ENCODE data around the gene PDE6B. TPM values are rescaled to one million over a fixed set of nuclear protein-coding genes. Genes with fewer than 3 reads are reported as not detected.

PDE6B gene
- polyA plus RNA-seq, 6 donors from 2014 or later, result 24.3 to 39.4 (median 30.0) TPM

DNA sequence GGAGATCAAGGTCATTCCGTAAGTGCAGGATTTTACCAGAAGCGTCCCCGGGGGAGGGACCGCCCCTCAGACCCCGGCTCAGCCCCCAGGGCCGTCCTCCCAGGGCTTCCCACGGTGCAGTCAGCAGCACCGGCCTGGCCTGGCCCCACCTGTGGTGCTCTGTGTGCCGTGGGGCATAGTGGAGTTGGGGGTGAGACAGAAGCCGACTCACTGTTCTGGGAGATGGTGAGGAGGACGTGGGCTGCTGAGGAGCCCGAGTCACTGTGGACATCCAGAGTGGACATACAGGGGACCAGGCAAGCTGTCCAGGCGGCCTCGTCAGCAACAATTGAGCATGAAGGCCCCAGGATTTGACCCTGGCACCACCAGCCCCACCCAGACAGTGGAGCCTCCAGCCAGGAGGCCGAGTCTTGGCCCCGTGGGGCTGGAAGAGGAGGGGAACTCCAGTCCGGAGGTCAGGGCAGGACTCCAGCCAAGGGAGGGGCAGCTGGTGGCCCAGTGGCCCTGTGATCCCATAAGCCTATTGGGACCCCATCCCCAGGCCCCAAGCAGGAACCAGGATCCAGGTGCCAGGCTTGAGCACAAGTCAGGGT is 29.6 kb downstream of the PDE6B start:
- Mint-ChIP-seq H3K9me3 (peaks cover 0 to 1% (median 0%) of the 10 kb centered on the region in 7 donors), H3K27ac (no peak overlapping the region), H3K4me3 (no peak overlapping the region), H3K4me1 (peaks cover 0 to 5% (median 3%) of the 10 kb centered on the region in 3 donors), H3K27me3 (peaks cover 0 to 15% (median 5%) of the 10 kb centered on the region in 3 donors), H3K36me3 (peaks cover 0 to 3% of the 10 kb centered on the region in 2 donors)
- ATAC-seq (ENCODE audit: low read depth in 2 of 2) (no peak), DNase-seq (no peak)

DNA sequence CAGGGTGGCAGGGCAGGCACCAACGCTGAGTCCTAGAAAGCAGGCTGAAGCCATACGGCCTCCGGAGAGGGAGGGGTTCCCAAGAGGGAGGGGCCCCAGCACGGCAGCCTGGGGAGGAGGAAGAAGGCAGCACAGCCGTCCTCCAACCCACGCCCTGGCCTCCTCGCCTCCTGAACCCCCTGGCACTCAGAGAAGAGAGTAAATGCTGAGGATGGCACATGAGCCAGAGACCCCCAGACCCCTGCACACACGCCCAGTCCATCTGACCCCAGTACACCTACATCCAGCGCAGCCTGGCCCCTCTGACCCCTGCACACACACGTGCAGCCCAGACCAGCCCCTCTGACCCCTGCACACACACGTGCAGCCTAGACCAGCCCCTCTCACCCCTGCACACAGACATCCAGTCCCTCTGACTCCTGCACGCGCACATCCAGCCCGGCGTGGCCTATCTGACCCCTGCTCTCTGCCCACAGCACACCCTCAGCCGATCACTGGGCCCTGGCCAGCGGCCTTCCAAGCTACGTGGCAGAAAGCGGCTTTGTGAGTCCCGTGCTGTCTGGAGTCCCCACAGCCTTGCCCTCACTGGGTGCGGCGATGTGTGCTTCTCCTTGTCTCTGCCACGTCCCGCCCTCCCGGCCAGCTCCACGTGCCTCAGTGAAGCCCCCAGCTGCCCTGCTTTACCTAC is 30.2 kb downstream of the PDE6B start:
- H3K27me3 Mint-ChIP-seq, result peaks cover 0 to 10% (median 5%) of the 10 kb centered on the region in 3 donors
- ATAC-seq (ENCODE audit: low read depth in 2 of 2) (no peak), DNase-seq (no peak)
- peaks cover 0 to 1% (median 0%) of the 10 kb centered on the region in 7 donors for H3K9me3 Mint-ChIP-seq
- H3K4me1 Mint-ChIP-seq, result peaks cover 0 to 5% (median 5%) of the 10 kb centered on the region in 3 donors
- no peak overlapping the region for H3K4me3 Mint-ChIP-seq
- H3K27ac Mint-ChIP-seq, result no peak overlapping the region
- H3K36me3 Mint-ChIP-seq, result peaks cover 0 to 10% of the 10 kb centered on the region in 2 donors

DNA sequence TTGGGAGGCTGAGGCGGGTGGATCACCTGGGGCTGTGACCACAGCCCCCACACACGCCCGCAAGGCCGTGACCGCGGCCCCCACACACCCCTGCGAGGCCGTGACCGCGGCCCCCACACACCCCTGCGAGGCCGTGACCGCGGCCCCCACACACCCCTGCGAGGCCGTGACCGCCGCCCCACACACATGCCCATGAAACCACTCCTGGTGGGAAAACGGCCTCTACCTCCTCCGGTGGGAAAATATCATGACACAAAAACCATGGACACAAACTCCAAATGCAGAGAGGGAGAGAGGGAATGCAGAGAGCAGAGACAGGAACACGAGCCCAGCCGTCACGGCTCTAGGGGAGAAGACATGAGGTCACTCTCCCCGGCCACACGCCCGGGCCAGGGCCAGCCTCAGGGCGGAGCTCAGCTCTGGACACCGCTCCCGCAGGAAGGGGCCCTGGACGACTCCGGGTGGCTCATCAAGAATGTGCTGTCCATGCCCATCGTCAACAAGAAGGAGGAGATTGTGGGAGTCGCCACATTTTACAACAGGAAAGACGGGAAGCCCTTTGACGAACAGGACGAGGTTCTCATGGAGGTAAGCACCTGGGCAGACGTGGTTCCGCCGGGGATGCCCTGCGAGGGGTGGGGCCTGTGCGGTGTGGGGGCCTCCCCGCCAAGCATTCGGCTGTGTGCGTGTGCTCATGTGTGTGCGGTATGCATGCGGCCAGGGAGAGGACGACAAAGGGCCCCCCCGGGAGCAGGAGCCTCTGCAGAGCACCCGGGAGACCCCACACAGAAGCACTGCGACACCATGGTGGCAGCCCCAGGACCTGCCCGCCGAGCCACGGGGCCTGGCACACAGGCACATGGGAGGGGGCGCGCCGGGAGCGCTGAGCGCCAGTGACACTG is 31.3 kb downstream of the PDE6B start:
- ATAC-seq (ENCODE audit: low read depth in 2 of 2) (no peak), DNase-seq (no peak)
- Mint-ChIP-seq H3K9me3 (peaks cover 0 to 5% (median 0%) of the 10 kb centered on the region in 7 donors), H3K27ac (no peak overlapping the region), H3K36me3 (peaks cover 0 to 16% of the 10 kb centered on the region in 2 donors), H3K27me3 (peaks cover 0 to 5% (median 5%) of the 10 kb centered on the region in 3 donors), H3K4me1 (peaks cover 0 to 10% (median 5%) of the 10 kb centered on the region in 3 donors), H3K4me3 (no peak overlapping the region)

DNA sequence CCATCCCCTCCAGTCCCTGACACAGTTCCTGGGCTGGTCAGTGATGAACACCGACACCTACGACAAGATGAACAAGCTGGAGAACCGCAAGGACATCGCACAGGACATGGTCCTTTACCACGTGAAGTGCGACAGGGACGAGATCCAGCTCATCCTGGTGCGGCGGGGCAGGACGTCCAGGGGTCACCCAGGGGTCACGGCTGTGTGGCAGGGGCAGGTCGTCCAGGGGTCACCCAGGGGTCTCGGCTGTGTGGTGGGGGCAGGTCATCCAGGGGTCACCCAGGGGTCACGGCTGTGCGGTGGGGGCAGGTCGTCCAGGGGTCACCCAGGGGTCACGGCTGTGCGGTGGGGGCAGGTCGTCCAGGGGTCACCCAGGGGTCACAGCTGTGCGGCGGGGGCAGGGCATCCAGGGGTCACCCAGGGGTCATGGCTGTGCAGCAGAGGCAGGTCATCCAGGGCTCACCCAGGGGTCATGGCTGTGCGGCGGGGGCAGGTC is 32.0 kb downstream of the PDE6B start:
- ATAC-seq (ENCODE audit: low read depth in 2 of 2) (no peak), DNase-seq (no peak)
- Mint-ChIP-seq H3K9me3 (peaks cover 0 to 5% (median 0%) of the 10 kb centered on the region in 7 donors), H3K36me3 (peaks cover 0 to 16% of the 10 kb centered on the region in 2 donors), H3K27ac (peak overlapping the region in 1 of 6 donors; percentile 36), H3K4me3 (no peak overlapping the region), H3K4me1 (peaks cover 0 to 10% (median 5%) of the 10 kb centered on the region in 3 donors), H3K27me3 (no peaks in the 10 kb centered on the region)

DNA sequence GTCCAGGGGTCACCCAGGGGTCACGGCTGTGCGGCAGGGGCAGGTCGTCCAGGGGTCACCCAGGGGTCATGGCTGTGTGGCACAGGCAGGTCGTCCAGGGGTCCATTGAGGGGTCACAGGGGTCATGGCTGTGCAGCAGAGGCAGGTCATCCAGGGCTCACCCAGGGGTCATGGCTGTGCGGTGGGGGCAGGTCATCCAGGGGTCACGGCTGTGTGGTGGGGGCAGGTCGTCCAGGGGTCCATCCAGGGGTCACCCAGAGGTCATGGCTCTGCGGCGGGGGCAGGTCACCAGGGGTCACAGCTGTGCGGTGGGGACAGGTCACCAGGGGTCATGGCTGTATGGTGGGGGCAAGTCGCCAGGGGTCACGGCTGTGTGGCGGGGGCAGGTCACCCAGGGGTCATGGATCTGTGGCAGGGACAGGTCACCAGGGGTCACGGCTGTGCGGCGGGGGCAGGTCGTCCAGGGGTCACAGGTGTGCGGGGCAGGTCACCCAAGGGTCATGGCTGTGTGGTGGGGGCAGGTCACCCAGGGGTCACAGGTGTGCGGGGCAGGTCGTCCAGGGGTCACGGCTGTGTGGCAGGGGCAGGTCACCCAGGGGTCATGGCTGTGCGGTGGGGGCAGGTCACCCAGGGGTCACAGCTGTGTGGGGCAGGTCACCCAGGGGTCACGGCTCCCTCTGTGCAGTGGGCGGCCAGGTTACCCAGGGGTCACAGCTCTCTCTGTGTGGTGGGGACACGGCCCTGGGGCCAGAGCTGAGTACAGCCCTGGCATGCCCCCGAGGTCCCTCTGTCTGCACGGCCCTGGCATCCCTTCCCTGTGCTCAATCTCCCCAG is 32.7 kb downstream of the PDE6B start:
- DNase-seq (no peak), ATAC-seq (ENCODE audit: low read depth in 2 of 2) (no peak)
- H3K4me1 Mint-ChIP-seq, result peaks cover 3 to 11% (median 10%) of the 10 kb centered on the region in 3 donors
- no peaks in the 10 kb centered on the region for H3K27me3 Mint-ChIP-seq
- H3K36me3 Mint-ChIP-seq, result peaks cover 0 to 16% of the 10 kb centered on the region in 2 donors
- peaks cover 0 to 5% (median 0%) of the 10 kb centered on the region in 7 donors for H3K9me3 Mint-ChIP-seq
- H3K27ac Mint-ChIP-seq, result no peak overlapping the region
- no peak overlapping the region for H3K4me3 Mint-ChIP-seq

DNA sequence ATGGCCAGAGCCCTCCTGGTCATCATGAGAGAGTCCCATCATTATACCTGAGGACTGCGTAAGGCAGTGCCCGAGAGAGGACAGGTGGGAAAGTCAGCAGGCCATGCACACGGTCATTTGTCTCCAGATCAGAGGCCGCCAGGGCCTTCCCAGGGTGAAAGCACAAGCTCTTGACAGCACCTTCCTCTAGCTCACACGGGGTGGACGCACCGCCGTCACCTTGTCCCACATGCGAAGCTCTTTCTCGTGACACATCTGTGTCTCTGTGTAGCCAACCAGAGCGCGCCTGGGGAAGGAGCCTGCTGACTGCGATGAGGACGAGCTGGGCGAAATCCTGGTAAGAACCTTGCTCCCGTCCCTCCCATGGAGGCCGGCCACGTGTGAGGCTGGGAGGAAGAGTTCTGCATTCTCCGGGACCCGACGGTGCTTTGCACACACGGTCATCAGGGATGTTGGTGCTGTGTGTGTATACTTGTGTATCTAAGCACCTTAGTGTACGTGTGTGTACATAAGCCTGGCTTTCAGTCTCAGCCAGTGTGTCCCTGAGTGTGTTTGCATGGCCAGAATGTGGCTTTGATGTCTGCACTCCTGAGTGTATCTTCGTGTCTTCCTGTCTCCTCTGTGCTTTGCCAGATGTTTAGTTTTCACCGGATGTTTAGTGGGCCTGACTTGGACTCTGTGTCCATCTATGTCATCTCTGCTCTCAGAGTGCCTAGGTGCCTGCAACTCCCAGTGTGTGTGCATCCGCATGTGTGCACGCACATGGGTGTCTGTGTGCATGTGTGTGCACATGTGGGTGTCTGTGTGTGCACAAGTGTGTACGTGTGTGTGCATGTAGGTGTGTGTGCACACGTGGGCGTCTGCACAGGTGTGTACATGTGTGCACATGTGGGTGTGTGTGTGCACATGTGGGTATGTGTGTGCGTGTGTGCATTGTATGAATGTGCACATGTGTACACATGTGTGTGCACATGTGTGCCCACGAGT is 33.6 kb downstream of the PDE6B start:
- no peak for DNase-seq

DNA sequence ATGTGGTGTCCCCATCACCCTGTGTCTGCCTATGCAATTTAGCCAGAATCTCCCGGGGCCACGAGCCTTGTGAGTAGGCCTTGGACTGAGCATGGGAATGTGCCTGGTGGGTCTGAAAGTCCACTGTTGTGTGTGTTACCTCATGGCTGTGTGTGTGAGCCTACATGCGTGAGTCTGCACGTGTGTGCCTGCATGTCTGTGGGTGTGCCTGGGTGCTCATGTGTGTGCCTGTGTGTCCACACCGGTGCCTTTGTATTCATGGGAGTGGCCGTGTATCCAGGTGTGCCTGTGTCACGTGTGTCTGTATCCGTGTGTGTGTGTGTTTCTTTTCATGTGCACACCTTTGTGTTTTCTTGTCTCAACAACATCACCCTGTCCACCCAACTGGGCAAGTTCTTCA is 34.5 kb downstream of the PDE6B start:
- Mint-ChIP-seq H3K4me3 (peak overlapping the region in 1 of 8 donors; percentile 65), H3K4me1 (peaks cover 12 to 24% (median 13%) of the 10 kb centered on the region in 3 donors), H3K27ac (peak overlapping the region in 1 of 6 donors; percentile 43), H3K9me3 (peaks cover 0 to 5% (median 0%) of the 10 kb centered on the region in 7 donors), H3K36me3 (peaks cover 0 to 16% of the 10 kb centered on the region in 2 donors), H3K27me3 (no peaks in the 10 kb centered on the region)
- DNase-seq, result no peak
- no peak for ATAC-seq (ENCODE audit: low read depth in 2 of 2)

More for the DNA sequence above, 33.6 kb downstream of the PDE6B start:
- no peak for ATAC-seq (ENCODE audit: low read depth in 2 of 2)
- peaks cover 3 to 15% (median 10%) of the 10 kb centered on the region in 3 donors for H3K4me1 Mint-ChIP-seq
- peak overlapping the region in 2 of 6 donors; percentile 21 to 74 for H3K27ac Mint-ChIP-seq
- H3K36me3 Mint-ChIP-seq, result peaks cover 0 to 16% of the 10 kb centered on the region in 2 donors
- peak overlapping the region in 1 of 8 donors; percentile 65 for H3K4me3 Mint-ChIP-seq
- peaks cover 0 to 5% (median 0%) of the 10 kb centered on the region in 7 donors for H3K9me3 Mint-ChIP-seq
- no peaks in the 10 kb centered on the region for H3K27me3 Mint-ChIP-seq

DNA sequence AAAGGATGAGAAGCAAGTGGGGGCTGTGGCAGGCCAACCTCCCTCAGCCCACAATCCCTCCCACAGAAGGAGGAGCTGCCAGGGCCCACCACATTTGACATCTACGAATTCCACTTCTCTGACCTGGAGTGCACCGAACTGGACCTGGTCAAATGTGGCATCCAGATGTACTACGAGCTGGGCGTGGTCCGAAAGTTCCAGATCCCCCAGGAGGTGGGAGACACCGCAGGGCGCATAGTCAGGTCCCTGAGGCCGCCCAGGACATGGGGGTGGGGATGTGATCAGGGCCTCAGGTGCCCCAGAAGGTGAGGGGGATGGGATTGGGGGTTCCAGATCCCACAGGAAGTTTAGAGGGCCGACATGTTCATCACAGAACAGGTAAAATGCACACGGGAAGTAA is 35.0 kb downstream of the PDE6B start:
- Mint-ChIP-seq H3K27me3 (no peaks in the 10 kb centered on the region), H3K36me3 (peaks cover 0 to 16% of the 10 kb centered on the region in 2 donors), H3K4me1 (peaks cover 12 to 29% (median 14%) of the 10 kb centered on the region in 3 donors), H3K27ac (peak overlapping the region in 1 of 6 donors; percentile 43), H3K4me3 (peak overlapping the region in 2 of 8 donors; percentile 52 to 75), H3K9me3 (peaks cover 0 to 5% (median 0%) of the 10 kb centered on the region in 7 donors)
- DNase-seq, result no peak
- ATAC-seq (ENCODE audit: low read depth in 2 of 2), result no peak

DNA sequence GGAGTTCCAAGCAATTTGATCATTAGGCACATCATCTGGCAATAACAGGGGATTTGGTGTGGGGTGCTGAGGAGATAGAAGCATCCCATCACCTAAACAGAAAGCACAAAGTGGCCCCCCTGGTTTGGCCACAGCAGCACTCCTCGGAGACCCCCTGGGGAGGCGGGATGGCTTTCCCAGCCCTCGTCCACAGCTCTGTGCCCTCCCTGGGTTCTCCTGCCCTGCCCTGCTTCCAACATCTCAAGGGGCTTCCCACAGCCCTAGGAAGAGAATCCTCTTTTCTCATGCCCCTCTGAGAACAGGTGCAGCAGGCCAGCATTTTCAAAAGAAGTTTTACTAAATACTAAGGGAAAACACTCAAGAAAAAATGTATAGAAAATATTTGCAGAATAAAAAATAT is 35.9 kb downstream of the PDE6B start:
- no peak for ATAC-seq (ENCODE audit: low read depth in 2 of 2)
- Mint-ChIP-seq H3K4me3 (peak overlapping the region in 4 of 8 donors; percentile 5 to 75 (median 57)), H3K27ac (peak overlapping the region in 1 of 6 donors; percentile 29), H3K27me3 (no peaks in the 10 kb centered on the region), H3K4me1 (peaks cover 12 to 32% (median 17%) of the 10 kb centered on the region in 3 donors), H3K36me3 (peaks cover 0 to 16% of the 10 kb centered on the region in 2 donors), H3K9me3 (peaks cover 0 to 5% (median 0%) of the 10 kb centered on the region in 7 donors)
- no peak for DNase-seq

DNA sequence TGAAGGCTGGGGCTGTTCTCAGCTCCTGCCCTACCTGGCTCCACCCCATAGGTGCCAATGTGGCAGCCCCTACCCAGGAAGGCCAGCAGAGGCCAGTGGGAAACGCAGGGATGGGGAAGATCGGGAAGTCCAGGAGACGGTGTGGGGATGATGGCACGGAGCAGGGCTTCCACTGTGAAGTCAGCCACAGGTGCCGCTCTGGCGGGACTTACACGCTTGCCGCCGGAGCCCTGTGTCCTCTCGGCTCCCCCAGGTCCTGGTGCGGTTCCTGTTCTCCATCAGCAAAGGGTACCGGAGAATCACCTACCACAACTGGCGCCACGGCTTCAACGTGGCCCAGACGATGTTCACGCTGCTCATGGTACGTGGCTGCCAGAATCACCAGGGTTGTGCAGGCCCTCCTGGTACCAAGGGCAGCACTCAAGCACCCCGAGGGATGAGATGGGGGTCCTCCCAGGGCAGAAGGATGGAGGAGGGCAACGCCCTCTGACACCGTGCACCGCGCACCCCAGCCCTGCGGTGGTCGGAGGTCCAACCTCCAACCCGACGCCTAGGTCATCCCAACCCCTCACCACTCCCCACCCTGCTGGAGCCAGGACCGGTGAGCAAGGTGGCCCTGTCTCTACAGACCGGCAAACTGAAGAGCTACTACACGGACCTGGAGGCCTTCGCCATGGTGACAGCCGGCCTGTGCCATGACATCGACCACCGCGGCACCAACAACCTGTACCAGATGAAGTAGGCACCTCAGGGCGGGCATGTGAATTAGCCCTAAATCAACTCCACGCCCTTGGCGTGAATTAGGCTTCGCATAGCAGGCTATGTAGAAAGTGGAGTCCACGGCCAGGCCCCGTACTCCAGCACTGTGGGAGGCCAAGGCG is 36.7 kb downstream of the PDE6B start:
- H3K27ac Mint-ChIP-seq, result peak overlapping the region in 2 of 6 donors; percentile 68 to 80
- peaks cover 0 to 5% (median 0%) of the 10 kb centered on the region in 7 donors for H3K9me3 Mint-ChIP-seq
- ATAC-seq (ENCODE audit: low read depth in 2 of 2), result no peak
- no peak for DNase-seq
- peak overlapping the region; percentile 81 to 89 (median 84) for H3K4me3 Mint-ChIP-seq
- peaks cover 12 to 32% (median 17%) of the 10 kb centered on the region in 3 donors for H3K4me1 Mint-ChIP-seq
- no peaks in the 10 kb centered on the region for H3K27me3 Mint-ChIP-seq
- peaks cover 0 to 16% of the 10 kb centered on the region in 2 donors for H3K36me3 Mint-ChIP-seq

Measured in naive B cell (primary cell).